ENCODE data around the gene PRIM1.
"Not testable (repeated sequence)": the region's sequence is repeated elsewhere in the genome, so short reads cannot be mapped to it uniquely, and the experiment has no call there.

Gene PRIM1

DNA sequence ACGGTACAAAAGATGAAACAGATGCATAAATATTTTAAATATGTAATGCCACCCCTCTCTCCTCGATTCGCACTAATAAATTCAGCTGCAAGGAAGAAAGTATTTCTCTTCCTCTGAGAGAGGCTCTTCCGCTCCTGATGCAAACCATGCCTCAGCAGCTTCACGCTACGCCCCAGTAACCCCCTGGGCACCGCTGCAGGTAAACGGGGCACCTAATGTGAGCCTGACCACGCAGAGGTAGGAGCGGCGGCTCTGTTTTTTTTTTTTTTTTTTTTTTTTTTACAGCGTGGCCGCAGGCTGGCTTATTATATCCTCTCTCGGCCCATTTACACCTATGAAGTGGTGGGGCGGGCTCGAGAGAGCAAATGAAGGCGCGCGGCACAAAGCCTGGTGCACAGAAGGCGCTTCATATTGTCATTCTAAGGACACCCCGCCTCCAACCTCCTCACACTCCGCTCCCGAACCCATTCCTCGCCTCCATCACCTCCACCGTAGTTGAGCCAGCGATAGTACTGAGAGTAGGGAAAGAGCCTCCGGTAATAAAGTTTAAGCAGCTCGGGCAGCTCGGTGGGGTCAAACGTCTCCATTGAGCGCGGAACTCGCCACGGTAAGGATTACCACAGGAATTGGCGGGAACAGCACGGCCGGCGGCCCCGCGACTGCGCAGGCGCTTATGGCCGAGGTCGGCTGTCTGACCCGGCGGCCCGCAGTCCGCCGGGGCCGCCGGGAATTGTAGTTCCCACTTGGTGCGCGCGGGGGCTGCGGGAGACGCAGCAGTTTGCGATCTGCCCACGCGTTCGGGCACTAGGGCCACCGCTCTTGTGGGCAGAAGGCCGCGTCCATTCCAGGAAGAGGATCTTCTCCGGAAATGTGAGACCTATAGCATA lies at the start of gene PRIM1:
Gene PRIM1 (minus strand): TSS at position 612 of the 887 bp plus-strand sequence. CDS start 25 bp downstream, at position 587.
- FAIRE-seq: no peak

DNA sequence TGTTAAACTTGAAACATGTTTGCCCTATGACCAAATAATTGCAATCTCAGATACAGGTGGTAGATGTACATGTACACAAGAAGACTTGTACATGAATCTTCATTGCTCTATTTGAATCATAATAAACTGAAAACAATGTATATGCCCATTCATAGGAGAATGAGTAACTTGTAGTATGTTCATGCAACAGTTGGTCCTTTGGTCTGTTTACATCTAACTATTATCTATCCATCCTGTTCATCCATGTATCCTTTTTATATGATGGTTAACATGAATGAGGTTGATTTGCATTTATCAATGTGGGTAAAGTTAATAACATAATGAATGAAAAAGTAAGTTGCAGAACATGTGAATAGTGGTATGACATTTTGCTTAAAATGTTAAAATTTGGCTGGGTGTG lies 48.1 kb upstream of the PRIM1 start:
- FAIRE-seq: no peak

DNA sequence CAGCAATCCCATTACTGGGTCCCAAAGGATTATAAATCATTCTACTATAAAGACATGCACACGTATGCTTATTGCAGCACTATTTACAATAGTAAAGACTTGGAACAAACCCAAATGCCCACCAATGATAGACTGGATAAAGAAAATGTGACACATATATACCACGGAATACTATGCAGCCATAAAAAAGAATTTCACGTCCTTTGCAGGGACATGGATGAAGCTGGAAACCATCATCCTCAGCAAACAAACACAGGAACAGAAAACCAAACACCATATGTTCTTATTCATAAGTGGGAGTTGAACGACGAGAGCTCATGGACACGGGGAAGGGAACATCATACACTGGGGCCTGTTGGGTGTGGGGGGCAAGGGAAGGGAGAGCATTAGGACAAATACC lies 47.2 kb upstream of the PRIM1 start:
- not testable (repeated sequence) for FAIRE-seq

DNA sequence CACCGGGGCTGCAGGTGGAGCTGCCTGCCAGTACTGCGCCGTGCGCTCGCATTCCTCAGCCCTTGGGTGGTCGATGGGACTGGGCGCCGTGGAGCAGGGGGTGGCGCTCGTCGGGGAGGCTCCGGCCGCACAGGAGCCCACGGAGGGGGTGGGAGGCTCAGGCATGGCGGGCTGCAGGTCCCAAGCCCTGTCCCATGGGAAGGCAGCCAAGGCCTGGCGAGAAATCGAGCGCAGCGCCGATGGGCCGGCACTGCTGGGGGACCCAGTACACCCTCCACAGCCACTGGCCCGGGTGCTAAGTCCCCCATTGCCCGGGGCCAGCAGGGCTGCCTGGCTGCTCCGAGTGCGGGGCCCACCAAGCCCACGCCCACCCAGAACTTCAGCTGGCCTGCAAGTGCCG lies 43.7 kb upstream of the PRIM1 start:
- FAIRE-seq: not testable (repeated sequence)

DNA sequence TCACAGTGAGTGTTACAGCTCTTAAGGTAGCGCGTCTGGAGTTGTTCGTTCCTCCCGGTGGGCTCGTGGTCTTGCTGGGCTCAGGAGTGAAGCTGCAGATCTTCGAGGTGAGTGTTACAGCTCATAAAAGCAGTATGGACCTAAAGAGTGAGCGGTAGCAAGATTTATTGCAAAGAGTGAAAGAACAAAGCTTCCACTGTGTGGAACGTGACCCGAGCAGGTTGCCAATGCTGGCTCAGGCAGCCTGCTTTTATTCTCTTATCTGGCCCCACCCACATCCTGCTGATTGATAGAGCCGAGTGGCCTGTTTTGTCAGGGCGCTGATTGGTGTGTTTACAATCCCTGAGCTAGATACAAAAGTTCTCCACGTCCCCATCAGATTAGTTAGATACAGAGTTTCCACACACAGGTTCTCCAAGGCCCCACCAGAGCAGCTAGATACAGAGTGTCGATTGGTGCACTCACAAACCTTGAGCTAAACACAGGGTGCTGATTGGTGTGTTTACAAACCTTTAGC lies 43.0 kb upstream of the PRIM1 start:
- not testable (repeated sequence) for FAIRE-seq

DNA sequence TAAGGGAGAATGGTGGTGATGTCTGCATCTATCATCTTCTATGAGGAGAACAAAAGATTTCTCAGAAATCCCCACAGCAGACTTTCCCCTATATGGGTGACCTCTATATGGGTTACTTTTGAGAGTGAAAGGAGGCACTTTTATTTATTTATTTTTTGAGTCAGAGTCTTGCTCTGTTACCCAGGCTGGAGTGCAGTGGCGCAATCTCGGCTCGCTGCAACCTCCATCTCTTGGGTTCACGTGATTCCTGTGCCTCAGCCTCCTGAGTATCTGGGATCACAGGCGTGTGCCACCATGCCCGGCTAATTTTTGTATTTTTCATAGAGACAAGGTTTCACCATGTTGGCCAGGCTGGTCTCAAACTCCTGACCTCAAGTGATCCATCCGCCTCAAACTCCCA lies 41.0 kb upstream of the PRIM1 start:
- not testable (repeated sequence) for FAIRE-seq

DNA sequence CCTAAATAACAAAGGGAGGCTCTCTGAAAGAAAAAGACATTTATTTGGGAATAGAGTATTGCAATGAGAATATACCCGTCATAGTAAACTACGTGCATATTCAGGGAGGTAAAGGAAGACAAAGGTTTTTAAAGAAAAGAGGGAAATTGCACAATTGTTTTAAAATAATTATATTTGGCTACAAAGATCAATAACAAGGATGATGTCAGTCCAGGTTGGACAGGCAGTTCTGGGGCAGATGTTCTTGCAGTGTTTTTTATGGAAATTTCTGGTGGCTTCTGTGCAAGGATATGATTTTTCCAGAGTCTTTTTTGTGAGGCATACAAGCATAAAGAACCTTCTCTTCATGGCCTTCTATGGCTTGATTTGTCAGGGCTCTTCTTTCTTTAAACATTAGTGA lies 40.6 kb upstream of the PRIM1 start:
- no peak for FAIRE-seq

DNA sequence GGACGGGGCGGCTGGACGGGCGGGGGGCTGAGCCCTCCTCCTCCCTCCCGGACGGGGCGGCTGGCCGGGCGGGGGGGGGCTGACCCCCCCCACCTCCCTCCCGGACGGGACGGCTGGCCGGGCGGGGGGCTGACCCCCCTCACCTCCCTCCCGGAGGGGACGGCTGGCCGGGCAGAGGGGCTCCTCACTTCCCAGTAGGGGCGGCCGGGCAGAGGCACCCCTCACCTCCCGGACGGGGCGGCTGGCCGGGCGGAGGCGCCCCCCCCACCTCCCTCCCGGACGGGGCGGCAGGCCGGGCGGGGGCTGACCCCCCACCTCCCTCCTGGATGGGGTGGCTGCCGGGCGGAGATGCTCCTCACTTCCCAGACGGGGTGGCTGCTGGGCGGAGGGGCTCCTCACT lies 37.3 kb upstream of the PRIM1 start:
- FAIRE-seq: not testable (repeated sequence)

DNA sequence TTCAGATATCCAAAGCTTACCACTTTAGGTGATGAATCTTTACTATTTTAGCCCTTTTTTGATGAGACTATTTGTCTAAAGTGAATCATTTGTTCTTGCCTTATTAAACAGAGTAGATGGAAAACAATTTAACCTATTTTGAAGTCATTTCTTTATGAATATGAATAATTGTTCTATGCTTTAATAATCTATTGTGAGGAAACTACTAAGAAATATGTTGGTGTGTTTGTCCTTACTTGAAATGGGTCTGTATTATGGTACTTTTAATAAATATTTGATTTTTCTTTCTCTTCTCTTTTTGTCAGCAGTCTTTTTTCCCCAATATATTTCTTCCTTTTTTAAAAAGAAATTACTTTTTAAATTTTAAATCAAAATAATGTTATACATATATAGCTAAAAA lies 35.4 kb upstream of the PRIM1 start:
- no peak for FAIRE-seq

DNA sequence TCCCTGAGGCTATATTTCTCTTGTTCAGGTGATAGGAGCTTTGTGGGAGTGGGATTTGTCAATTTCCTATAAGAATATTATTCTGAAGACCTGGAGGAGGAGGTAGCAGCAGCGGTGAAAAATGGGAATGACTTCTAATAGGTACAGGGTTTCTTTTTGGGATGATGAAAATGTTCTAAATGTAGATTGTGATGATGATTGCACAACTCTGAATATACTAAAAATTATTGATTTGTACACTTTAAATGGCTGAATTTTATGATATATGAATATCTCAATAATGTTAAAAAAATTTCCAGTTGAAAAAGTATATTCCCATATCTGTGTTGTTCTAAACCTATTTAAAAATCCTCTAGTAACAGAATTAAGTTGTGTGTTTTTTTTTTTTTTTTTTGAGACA lies 33.8 kb upstream of the PRIM1 start:
- no peak for FAIRE-seq

DNA sequence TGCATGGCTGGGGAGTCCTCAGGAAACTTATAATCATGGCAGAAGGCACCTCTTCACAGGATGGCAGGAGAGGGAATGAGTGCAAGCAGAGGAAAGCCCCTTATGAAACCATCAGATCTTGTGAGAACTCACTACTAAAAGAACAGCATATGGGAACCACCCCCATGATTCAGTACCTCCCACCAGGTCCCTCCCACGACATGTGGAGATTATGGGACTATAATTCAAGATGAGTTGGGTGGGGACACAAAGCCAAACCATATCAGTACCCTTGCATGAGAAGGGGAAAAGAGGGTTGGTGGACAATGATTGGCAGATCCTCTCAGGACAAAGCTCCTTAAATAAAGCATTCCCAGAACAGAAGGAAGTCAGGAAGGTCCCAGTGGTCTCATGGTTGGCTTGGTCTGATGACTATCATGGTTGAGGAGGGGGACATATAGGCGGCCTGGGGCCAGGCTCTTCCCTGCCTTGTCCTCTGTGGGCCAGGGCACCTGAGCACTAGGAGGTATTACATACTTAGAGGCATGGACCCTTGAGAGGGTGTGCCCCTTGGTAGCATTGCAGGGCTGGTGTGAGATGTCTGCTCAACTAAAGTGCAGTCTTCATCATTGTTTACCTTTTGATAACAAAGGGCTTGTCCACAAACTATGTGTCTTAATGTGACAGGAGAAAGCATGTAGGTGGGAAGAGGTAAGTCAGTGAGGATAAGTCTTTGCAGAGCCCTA lies 33.2 kb upstream of the PRIM1 start:
- FAIRE-seq: no peak

DNA sequence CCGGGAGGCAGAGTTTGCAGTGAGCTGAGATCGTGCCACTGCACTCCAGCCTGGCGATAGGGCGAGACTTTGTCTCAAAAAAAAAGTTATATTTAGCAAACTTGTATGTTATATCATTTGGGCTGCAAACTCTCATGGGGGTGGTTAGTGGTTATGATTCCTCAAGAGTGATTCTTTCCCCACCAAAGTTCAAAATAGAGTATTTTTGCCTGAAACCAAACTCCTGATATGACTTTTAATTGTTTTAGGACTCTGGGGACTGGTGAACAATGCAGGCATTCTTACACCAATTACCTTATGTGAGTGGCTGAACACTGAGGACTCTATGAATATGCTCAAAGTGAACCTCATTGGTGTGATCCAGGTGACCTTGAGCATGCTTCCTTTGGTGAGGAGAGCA lies 29.6 kb upstream of the PRIM1 start:
- no peak for FAIRE-seq

DNA sequence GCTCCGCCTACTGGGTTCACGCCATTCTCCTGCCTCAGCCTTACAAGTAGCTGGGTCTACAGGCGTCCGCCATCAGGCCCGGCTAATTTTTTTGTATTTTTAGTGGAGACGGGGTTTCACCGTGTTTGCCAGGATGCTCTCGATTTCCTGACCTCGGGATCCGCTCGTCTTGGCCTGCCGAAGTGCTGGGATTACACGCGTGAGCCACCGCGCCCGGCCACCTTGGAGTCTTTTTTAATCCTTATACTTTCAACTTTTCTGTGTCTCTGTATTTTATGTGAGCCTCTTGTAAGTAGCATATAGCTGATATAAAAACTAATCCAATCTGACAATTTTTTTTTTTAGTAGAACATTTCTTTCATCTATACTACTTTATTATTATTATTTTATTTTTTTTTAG lies 26.6 kb upstream of the PRIM1 start:
- no peak for FAIRE-seq

DNA sequence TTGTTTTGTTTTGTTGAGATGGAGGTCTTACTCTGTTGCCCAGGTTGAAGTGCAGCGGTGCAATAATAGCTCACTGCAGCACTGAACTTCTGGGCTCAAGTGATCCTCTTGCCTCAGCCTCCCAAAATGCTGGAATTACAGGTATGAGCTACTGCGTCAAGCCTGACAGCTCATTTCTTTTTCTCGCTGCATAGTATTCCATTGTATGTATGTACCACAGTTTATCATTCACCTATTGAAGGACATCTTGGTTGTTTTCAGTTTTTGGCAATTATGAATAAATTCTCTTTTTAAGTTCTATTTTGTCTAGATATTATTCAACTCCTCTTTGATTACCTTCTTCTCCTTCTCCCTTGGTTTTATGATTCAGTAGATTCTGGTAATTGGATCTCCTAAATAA lies 24.5 kb upstream of the PRIM1 start:
- no peak for FAIRE-seq

DNA sequence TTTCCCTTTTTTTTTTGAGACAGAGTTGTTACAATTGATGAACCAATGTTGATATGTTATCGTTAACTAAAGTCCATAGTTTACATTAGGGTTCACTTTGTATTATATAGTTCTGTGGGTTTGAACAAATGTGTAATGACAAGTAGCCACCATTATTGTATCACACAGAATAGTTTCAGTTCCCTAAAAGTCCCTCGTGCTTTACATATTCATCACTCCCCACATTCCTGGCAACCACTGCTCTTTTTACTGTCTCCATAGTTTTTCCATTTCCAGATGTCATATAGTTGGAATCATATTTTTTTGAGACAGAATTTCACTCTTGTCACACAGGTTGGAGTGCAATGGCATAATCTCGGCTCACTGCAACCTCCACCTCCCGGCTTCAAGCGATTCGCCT lies 23.5 kb upstream of the PRIM1 start:
- no peak for FAIRE-seq

DNA sequence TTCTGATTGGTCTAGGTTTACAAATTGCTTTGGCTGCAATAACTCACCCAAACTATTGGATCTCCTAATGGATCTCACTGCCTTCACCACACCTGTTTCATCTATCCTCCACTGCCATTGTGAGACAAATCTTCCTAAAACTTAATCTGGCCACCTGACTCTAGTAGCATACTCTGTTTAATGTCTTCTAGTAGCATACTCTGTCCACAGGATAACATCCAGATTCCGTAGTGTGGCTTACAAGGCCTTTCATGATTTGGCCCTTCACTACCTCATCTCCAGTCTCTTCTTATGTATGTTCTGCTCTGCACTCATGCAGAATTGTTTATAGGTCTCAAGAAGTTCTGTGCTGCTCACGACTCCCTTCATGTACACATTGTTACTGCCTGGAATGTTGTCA lies 21.0 kb upstream of the PRIM1 start:
- no peak for FAIRE-seq

DNA sequence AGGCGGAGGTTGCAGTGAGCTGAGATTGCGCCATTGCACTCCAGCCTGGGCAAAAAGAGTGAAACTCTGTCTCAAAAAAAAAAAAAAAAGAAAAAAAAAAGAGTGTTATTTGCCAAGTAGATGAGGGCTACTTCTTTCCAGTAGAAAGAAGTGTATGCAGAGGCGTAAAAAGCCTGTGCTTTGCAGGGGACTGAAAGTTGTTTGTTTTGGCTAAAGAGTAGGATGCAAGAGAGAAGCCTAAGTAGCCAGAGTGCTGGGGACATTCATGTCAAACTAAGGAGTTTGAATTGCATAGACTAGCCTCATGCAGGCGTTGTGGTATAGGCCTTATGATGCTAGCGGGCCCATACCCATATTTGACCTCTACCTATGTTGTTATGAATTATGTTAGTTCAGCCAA lies 20.5 kb upstream of the PRIM1 start:
- no peak for FAIRE-seq

DNA sequence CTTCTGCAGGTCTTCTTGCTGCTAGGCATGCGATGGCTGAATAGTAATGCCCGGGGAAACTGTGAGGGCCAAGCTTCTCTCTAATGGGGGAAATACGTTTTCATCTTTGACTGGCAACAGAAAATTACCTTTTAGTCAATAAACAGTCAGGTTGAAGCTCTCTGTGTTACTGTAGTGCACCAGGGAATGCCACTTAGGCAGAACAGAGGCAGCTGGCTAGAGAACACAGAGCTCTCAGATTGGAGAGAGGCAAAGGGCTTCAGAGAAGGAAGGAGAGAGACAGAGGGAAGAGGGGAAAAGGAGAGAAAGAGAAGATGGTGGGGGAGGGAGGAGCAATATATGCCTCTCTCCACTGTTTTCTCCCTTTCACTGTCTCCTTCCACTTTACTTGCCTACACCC lies 17.7 kb upstream of the PRIM1 start:
- FAIRE-seq: no peak

DNA sequence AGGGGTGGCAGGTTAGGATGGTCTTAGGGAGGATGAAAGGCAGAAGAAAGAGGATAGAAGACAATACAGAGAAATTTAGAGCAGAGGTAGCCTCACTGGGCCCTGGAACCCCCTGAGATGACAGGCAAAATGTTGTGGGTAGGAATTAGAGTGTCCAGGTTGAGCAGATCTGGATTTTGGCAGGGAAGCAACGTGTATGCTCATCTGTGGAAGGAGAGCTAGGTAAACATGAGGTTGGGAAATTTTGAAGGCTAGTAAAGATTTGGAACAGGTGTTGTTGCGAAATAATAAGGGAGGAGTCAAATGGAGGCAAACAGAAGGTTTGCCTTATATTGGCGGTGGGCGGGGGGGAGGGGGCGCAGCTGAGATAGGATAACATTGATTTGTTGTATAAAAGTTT lies 16.3 kb upstream of the PRIM1 start:
- no peak for FAIRE-seq

DNA sequence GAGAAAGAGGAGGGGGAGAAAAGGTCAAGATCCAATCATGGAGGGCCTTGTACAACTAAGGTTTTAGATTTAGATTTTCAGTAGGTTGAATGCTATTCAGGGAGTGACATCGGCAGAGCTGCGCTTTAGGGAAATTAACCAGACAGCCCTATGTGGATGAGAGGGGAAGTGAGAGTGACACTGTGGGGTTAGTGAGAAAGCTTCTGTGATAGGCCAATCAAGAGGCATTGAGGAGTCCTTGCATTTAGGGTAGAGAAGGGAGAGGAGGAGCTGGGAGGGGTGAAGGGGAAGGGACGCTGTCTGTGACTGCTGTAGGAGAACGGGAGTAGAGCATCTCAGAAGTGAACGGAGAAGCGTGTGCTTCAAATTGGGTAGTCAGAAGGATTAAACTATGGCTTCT lies 14.4 kb upstream of the PRIM1 start:
- no peak for FAIRE-seq

DNA sequence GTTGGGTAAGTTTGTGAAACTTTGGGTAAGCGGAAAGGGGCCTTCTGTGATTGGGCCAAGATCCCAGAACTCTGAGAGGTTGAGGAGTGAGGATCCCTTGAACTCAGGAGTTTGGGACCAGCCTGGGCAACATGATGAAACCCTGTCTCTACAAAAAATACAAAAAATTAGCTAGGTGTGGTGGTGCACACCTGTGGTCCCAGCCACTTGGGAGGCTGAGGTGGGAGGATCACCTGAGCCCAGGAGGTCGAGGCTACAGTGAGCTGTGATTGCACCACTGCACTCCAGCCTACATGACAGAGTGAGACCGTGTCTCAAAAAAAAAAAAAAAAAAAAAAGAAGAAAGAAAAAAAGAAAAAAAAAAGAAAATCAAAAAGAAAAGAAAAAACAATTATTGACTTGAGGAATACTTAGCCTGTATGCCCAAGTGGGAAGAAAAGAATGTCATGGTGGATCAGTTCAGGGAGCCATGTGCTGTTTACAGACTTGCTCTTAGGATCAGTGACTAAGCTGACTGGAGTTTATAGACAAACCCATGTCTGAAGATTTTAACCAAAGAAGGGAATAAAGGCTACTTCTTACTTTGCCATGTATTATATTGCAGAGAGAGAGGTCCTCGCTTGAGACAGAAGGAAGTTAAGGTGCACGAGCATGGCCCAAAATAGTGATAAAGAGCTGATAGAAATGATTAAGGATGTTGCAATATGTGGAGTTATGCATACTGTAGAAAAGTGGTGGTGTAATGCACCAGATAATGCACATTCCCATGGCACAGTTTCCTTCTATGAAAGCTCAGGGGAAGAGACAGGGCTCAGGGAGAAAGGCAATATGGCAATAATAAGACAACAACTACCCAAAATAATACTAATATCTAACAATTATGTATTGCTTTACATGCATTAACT lies 11.9 kb upstream of the PRIM1 start:
- no peak for FAIRE-seq

DNA sequence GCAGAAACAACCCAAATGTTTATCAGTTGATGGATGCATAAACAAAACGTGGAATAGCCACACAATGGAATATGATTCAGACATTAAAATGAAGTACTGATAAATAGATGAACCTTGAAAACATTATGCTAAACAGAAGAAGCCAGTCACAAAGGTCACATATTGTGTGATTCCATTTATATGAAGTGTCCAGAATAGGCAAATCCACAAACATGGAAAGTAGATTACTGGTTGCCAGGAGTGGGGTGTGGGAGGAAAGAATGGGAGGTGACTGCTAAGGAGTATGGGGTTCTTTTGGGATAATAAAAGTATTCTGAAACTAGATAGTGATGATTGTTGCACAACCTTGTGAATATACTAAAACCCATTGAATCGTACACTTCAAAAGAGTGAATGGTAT lies 9.7 kb upstream of the PRIM1 start:
- no peak for FAIRE-seq

DNA sequence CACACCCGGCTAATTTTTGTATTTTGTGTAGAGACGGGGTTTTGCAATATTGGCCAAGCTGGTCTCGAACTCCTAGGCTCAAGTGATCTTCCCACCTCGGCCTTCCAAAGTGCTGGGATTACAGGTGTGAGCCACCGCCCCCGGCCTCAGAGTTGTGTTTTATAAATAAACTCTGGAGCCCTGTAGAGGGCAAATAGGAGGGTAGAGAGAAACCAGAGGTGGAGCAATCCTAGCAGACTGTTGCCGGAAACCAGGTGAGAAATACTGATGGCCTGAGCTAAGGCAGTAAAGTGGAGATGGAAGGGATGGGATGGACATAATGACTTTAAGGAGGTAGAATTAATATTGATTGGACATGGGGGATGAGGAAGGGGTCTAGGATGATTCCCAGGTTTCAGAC lies 8.3 kb upstream of the PRIM1 start:
- FAIRE-seq: no peak
